Parathyroid adenoma (tissue), 2 donors: Measurements from ENCODE around the gene TCAF1.

Source experiments
- H2AFZ ChIP-seq: fragments of 300-600 bp; sonication (generic); one replicate; pipeline ENCODE4 v1.7.0; 2017; ENCODE audit warnings: antibody characterized with exemption, mild to moderate bottlenecking
- H3K27ac ChIP-seq: fragments of 300-600 bp; sonication (generic); one replicate; pipeline ENCODE4 v1.7.0; 2017
- H3K27me3 ChIP-seq: fragments of 300-600 bp; sonication (generic); one replicate; pipeline ENCODE4 v1.7.0; 2017; ENCODE audit warnings: low read length; ENCODE audit not compliant: control insufficient read depth, insufficient read depth
- H3K36me3 ChIP-seq: fragments of 300-600 bp; sonication (generic); one replicate; pipeline ENCODE4 v1.7.0; 2017; ENCODE audit warnings: low read length; ENCODE audit not compliant: control insufficient read depth, insufficient read depth
- H3K4me1 ChIP-seq: fragments of 300-600 bp; sonication (generic); one replicate; pipeline ENCODE4 v1.7.0; 2017; ENCODE audit warnings: control low read depth
- H3K4me2 ChIP-seq: fragments of 300-600 bp; sonication (generic); one replicate; pipeline ENCODE4 v1.7.0; 2017; ENCODE audit warnings: low read length
- H3K4me3 ChIP-seq: fragments of 300-600 bp; sonication (generic); one replicate; pipeline ENCODE4 v1.7.0; 2017; ENCODE audit warnings: low read depth, low read length
- H3K79me2 ChIP-seq: fragments of 300-600 bp; sonication (generic); one replicate; pipeline ENCODE4 v1.7.0; 2017; ENCODE audit warnings: control low read depth
- H3K9ac ChIP-seq: fragments of 300-600 bp; sonication (generic); one replicate; pipeline ENCODE4 v1.7.0; 2017; ENCODE audit warnings: mild to moderate bottlenecking
- H3K9me3 ChIP-seq: fragments of 300-600 bp; sonication (generic); one replicate; pipeline ENCODE4 v1.7.0; 2017; ENCODE audit warnings: low read length; ENCODE audit not compliant: control insufficient read depth
- TF ChIP-seq, protein P1 (sequence below): fragments of 300-600 bp; sonication (generic); IDR thresholded peaks from one replicate; pipeline ENCODE4 v1.7.0; 2017; ENCODE audit warnings: antibody characterized with exemption, mild to moderate bottlenecking
- donor health status: primary hyperparathyroidism.

Gene TCAF1

DNA sequence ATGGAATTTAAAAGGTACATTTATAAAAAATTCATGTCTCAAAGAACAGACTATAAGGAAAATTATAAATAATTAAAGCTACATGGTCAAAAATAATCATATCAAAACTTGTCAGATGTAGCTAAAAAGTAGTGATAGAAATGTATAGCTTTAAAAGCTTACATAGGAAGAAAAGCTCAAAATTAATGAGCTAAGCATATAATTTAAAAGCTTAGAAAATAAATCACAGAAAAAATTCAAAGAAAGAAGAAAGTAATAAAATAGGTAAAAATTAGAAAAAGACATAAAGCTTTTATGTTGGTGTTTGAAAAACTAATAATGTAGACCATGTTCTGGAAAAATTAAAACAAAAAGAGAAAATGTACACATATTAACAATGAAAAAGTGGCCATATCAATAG, 5.3 kb downstream of the TCAF1 start:
- no peak overlapping the region for H3K9ac ChIP-seq
- no peaks in the 10 kb centered on the region for H3K27me3 ChIP-seq
- no peak overlapping the region for H3K27ac ChIP-seq
- no peak overlapping the region for H3K4me2 ChIP-seq
- no peaks in the 10 kb centered on the region for H3K9me3 ChIP-seq
- TF ChIP-seq, protein P1, sequence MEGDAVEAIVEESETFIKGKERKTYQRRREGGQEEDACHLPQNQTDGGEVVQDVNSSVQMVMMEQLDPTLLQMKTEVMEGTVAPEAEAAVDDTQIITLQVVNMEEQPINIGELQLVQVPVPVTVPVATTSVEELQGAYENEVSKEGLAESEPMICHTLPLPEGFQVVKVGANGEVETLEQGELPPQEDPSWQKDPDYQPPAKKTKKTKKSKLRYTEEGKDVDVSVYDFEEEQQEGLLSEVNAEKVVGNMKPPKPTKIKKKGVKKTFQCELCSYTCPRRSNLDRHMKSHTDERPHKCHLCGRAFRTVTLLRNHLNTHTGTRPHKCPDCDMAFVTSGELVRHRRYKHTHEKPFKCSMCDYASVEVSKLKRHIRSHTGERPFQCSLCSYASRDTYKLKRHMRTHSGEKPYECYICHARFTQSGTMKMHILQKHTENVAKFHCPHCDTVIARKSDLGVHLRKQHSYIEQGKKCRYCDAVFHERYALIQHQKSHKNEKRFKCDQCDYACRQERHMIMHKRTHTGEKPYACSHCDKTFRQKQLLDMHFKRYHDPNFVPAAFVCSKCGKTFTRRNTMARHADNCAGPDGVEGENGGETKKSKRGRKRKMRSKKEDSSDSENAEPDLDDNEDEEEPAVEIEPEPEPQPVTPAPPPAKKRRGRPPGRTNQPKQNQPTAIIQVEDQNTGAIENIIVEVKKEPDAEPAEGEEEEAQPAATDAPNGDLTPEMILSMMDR = no peak
- H3K4me3 ChIP-seq = no peak overlapping the region
- no peak overlapping the region for H2AFZ ChIP-seq
- peaks cover 23% of the 10 kb centered on the region for H3K79me2 ChIP-seq
- H3K4me1 ChIP-seq = no peaks in the 10 kb centered on the region
- H3K36me3 ChIP-seq = no peaks in the 10 kb centered on the region

DNA sequence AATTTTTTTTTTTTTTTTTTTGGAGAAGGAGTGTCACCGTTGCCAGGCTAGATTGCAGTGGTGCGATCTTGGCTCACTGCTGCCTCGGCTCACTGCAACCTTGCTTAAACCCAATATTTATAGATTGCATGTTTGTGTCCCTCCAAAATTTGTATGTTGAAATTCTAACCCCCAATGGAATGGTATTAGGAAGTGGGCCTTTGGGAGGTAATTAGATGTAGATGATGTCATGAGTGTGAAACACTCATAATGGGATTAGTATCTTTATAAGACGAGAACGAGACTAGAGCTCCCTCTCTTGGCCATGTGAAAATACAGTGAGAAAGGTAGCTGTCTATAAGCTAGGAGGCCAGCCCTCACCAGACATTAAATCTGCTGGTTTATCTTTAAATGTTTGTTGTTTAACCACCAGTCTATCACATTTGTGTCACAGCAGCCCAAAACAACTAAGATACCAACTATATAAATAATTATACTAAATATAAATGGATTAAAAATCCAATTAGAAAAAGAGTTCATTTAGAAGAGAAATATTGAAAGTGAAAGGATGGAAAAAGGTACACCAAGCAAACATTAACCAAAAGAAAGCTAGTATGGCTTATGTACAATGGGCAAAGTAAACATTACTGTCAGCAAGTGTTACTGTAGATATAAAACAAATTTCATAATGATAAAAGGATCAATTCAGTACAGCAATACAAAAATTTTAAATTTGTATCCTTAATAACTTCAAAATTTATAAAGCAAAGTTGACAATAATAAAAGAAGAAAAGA, 9.3 kb downstream of the TCAF1 start:
- peaks cover 26% of the 10 kb centered on the region for H3K79me2 ChIP-seq
- H3K36me3 ChIP-seq = no peaks in the 10 kb centered on the region
- no peak overlapping the region for H3K4me3 ChIP-seq
- no peak overlapping the region for H3K9ac ChIP-seq
- H3K27me3 ChIP-seq = no peaks in the 10 kb centered on the region
- TF ChIP-seq, protein P1 = no peak
- H3K27ac ChIP-seq = no peak overlapping the region
- H2AFZ ChIP-seq = no peak overlapping the region
- no peak overlapping the region for H3K4me2 ChIP-seq
- H3K9me3 ChIP-seq = no peaks in the 10 kb centered on the region
- no peaks in the 10 kb centered on the region for H3K4me1 ChIP-seq

DNA sequence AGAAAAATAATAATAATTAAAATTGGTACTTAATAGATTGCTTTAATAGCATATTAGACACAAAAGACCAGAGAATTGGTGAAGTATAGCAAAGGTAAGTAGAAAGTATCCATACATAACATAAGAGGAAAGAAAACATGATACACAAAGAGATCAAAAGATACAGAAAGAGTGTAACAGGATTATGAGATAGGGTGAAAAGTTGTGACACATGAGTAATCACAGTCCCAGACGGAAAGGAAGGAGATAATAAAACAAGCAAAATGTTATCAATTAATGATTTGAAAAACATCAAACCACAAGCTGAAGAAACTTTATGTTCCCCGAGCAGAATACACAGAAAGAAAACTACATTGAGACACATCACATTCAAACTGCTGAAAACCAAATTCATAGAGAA, 10.5 kb downstream of the TCAF1 start:
- Histone ChIP-seq H3K4me2 (no peak overlapping the region), H3K79me2 (peaks cover 26% of the 10 kb centered on the region), H3K9me3 (no peaks in the 10 kb centered on the region), H3K9ac (no peak overlapping the region), H2AFZ (no peak overlapping the region), H3K4me3 (no peak overlapping the region), H3K4me1 (no peaks in the 10 kb centered on the region), H3K36me3 (no peaks in the 10 kb centered on the region), H3K27ac (no peak overlapping the region), H3K27me3 (no peaks in the 10 kb centered on the region)
- TF ChIP-seq, protein P1 = no peak

DNA sequence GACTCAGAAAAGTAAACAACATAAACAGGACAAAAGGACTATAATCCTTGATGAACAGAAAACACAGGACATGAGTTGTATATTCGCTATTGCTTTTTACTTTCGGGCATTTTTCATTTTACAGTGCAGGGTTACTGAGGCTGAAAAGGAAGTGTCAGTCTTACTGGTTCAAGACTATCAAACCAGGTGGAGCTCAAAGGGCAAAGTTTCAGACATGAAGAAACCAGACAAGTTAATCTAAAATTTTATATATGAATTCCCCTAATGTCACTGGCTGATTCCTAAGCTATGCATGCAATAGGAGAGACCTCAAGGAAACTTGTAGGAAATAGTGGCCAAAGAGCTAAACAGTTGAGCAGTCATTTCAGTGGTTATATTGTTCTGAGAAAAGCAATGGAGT, 11.4 kb downstream of the TCAF1 start:
- H3K4me2 ChIP-seq = no peak overlapping the region
- no peaks in the 10 kb centered on the region for H3K4me1 ChIP-seq
- H3K27ac ChIP-seq = no peak overlapping the region
- H3K79me2 ChIP-seq = peaks cover 31% of the 10 kb centered on the region
- H3K9me3 ChIP-seq = no peaks in the 10 kb centered on the region
- no peaks in the 10 kb centered on the region for H3K27me3 ChIP-seq
- H3K36me3 ChIP-seq = no peaks in the 10 kb centered on the region
- no peak overlapping the region for H3K9ac ChIP-seq
- no peak overlapping the region for H3K4me3 ChIP-seq
- TF ChIP-seq, protein P1 = no peak
- H2AFZ ChIP-seq = no peak overlapping the region

DNA sequence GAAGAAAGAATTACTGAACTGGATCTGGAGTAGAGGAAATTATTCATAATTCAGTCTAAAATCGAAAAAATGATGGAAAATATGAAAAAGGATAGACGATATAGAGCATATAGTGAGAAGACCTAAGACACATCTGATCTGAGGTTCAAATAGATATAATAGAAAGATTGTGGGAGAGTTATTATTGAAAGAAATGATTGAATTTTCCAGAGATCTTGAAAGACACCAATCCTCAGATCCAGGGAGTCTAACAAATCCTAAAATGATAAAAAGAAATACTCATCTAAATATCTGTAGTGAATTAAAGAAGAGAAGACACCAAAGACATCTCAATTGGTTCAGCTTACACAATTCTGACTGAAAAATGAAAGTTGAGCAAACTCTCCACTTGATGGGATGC, 12.9 kb downstream of the TCAF1 start:
- Histone ChIP-seq H3K4me2 (no peak overlapping the region), H3K36me3 (no peaks in the 10 kb centered on the region), H3K4me1 (no peaks in the 10 kb centered on the region), H3K4me3 (no peak overlapping the region), H3K9ac (no peak overlapping the region), H2AFZ (no peak overlapping the region), H3K9me3 (no peaks in the 10 kb centered on the region), H3K79me2 (peaks cover 30% of the 10 kb centered on the region), H3K27ac (no peak overlapping the region), H3K27me3 (no peaks in the 10 kb centered on the region)
- TF ChIP-seq, protein P1 = no peak
